Keratinocyte (primary cell): ENCODE results near the gene ITGA3.

Source experiments
- EZH2 ChIP-seq: IDR thresholded peaks from one replicate; pipeline ENCODE4 v1.6.1; 2012; ENCODE audit warnings: inconsistent platforms, mild to moderate bottlenecking, low read length, moderate library complexity
- TF ChIP-seq, protein P1 (sequence below), 3 experiments: IDR thresholded peaks in 1 of 3; conservative IDR thresholded peaks in 1 of 3; optimal IDR thresholded peaks in 1 of 3; 2 replicates in 2 of 3; 3 replicates in 1 of 3; pipeline versions ENCODE3 to v1.5.1; 2011; ENCODE audit warnings: low read length in 3 of 3, mild to moderate bottlenecking in 3 of 3, moderate library complexity in 2 of 3, control low read depth in 1 of 3, inconsistent platforms in 1 of 3; ENCODE audit not compliant: insufficient read depth in 2 of 3; ENCODE audit errors: extremely low read depth in 1 of 3

DNA sequence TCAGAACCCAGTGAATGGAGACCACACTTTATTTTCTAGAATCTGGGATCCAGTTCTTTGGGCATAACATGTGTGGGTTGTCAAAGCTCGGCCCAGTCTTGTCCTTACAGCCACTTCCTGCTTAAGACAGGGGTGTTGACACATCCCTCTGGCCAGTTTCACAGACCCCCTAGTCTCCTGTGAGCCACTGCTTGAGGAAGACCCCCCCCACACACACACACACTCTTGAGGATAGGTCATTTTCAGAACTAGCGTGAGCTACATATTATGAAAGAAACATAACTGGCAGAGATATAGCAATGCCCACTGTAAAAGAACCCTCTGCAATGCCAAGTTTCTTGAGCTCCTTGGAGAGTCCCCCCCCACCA is 36.0 kb downstream of the ITGA3 start:
- TF ChIP-seq, protein P1, sequence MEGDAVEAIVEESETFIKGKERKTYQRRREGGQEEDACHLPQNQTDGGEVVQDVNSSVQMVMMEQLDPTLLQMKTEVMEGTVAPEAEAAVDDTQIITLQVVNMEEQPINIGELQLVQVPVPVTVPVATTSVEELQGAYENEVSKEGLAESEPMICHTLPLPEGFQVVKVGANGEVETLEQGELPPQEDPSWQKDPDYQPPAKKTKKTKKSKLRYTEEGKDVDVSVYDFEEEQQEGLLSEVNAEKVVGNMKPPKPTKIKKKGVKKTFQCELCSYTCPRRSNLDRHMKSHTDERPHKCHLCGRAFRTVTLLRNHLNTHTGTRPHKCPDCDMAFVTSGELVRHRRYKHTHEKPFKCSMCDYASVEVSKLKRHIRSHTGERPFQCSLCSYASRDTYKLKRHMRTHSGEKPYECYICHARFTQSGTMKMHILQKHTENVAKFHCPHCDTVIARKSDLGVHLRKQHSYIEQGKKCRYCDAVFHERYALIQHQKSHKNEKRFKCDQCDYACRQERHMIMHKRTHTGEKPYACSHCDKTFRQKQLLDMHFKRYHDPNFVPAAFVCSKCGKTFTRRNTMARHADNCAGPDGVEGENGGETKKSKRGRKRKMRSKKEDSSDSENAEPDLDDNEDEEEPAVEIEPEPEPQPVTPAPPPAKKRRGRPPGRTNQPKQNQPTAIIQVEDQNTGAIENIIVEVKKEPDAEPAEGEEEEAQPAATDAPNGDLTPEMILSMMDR (optimal IDR thresholded peaks at IDR 0.05 in 1 of 3, IDR thresholded peaks at IDR 0.05 in 1 of 3, conservative IDR thresholded peaks at IDR 0.05 in 1 of 3; ENCODE audit: extremely low read depth in 1 of 3, insufficient read depth in 2 of 3, low read length in 3 of 3) = no peak
- TF ChIP-seq EZH2 = no peak
